22Rv1 (cell line): ENCODE measurements around the gene TWF1.

ENCODE experiments used
- H3K27ac ChIP-seq: fragments of 450-650 bp; 2 replicates; pipeline ENCODE4 v1.5.1; 2017
- CTCF ChIP-seq: fragments of 450-650 bp; IDR thresholded peaks from 2 replicates; pipeline ENCODE4 v1.5.1; 2017; ENCODE audit warnings: mild to moderate bottlenecking
- ZFX ChIP-seq: fragments of 450-650 bp; IDR thresholded peaks from 2 replicates; pipeline ENCODE4 v1.6.1; 2017; ENCODE audit warnings: antibody characterized with exemption, borderline replicate concordance

The TWF1 gene

GRCh38 chr12:43824207-43824775 lies 18.2 kb upstream of the TWF1 start:
- no peak for TF ChIP-seq ZFX

GRCh38 chr12:43816168-43816567 lies 10.1 kb upstream of the TWF1 start:
- no peak overlapping the region for H3K27ac ChIP-seq
- TF ChIP-seq CTCF (no peak), ZFX (no peak)

More at GRCh38 chr12:43824207-43824775, 18.2 kb upstream of the TWF1 start:
- no peak overlapping the region for H3K27ac ChIP-seq

DNA sequence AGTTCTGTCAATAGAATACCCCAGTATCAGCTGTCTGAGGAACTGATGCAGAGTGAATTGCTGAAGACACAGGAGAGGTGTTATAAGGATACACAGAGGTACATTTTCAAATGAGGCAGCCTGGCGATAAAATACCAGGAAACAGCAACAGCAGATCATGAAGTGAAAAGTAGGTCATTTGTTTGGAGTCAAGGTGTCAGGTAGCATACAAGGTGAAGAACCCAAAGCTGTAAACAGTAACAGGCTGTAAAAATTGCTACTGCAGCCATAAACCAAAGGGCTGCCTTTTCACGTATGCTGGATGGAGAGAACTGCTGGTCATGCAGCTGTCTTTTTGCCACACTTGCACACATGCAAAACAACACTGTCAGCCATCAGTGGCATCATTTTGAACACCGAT lies 9.3 kb upstream of the TWF1 start:
- no peak for TF ChIP-seq CTCF
- TF ChIP-seq ZFX = no peak
- H3K27ac ChIP-seq = no peak overlapping the region

DNA sequence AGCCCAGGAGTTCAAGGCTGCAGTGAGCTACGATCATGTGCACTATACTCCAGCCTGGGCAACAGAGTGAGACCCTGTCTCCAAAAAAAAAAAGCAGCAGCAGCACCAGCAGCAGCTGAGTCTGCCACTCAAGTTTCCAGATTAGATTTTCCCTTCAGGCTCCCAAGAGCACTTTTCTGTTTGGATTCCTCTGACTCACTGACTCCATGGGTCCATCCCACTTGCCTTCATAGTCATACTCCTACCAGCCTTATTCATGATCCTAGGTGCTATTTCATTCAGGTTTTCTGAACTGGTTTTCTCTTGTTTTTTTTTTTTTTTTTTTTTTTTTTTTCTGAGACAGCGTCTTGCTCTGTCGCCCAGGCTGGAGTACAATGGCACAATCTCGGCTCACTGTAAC lies 6.8 kb upstream of the TWF1 start:
- no peak overlapping the region for H3K27ac ChIP-seq
- TF ChIP-seq CTCF (no peak), ZFX (no peak)

- no peak for TF ChIP-seq ZFX
- no peak for TF ChIP-seq CTCF
Measured at GRCh38 chr12:43812057-43812456, 5.9 kb upstream of the TWF1 start.

DNA sequence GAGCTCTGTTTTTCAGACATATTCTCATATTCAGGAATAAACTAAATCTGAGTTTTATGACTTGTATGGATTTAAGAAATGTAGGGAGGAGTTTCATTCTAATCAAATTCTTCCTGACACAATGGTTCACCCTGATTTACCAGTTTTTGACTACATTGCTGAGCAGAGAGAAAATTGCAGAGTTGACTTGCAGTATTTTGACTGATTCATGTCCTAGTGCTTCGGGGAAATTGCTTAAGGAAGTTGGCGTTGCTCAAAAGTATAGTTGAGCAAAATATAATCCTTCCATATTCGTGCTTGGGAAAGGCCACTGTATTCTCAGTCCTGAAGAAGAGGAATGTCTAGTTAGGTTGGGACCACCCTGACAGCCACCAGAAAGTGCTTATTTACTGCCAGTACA lies 1.3 kb upstream of the TWF1 start:
- H3K27ac ChIP-seq = no peak overlapping the region
- TF ChIP-seq ZFX (no peak), CTCF (no peak)

More at GRCh38 chr12:43812057-43812456, 5.9 kb upstream of the TWF1 start:
- no peak overlapping the region for H3K27ac ChIP-seq

DNA sequence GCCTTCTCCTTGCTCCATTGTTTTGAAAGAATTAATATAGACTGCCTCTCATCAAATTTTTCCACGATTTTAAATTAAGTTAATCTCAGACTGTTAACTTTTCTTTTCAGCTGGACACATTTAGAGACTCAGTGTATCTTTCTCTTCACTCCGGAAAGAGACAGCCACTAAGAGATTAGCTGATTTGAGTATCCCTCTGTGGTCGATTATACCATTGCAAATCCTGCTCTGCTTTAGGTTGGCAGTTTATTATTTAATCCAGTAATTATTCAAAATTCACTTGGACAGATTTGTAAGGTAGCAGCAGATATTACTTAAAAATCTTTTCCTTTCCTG lies 588 bp upstream of the TWF1 start:
- TF ChIP-seq ZFX = no peak
- TF ChIP-seq CTCF = no peak
- H3K27ac ChIP-seq = peak overlapping the region; percentile 67

DNA sequence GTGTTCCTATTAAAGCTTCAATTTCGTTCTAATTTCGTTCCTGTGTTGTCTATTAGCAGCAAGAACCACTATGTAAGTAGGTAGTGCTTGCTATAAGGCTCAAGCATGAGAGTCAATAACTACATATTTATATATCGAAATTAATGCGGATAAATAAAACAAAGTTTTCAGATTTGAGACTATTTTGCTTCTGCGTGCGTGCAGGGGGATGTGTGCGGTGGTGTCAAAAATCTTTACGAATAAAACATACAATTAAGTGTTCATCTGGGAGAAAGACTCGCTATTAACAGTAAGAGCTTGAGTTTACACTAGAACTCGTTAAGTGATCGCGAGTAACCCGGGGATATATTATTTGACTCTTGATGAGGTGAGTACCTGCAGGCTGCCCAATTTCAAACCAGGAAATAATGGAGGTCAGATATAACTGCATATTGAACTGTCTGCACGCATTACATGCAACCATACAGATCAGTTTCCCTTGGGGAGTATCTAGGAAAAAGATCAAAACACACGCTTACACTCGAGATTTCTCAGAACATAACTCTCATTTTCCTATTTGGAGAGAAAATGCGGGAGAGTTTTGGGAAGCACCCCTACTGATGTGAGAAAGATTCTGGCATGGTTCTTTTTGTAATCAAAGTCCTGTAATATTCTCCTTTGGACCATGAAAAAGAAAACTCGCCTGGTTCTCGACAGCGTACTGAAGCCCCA lies 813 bp downstream of the TWF1 start:
- TF ChIP-seq CTCF (no peak), ZFX (no peak)
- H3K27ac ChIP-seq = peak overlapping the region; percentile 67
